IMR-90 (cell line): ENCODE measurements around the gene ADGRL1. TPM values are rescaled to one million over a fixed set of nuclear protein-coding genes. Genes with fewer than 3 reads are reported as not detected.

Source experiments
- ATAC-seq: fragments of 200-7000 bp; cut with Tn5 transposase; 2 replicates; pipeline ENCODE4 v1.9.1; 2020; ENCODE audit warnings: low read depth, mild to moderate bottlenecking, moderate library complexity
- BruUV-seq: library from RNA; stranded (reverse); fragments of 400-500 nt; replicated peaks from 2 replicates; lab custom pipeline; 2021; lab: Mats Ljungman, UMichigan
- CTCF ChIA-PET: fragments of 300-600 bp; formaldehyde crosslinking; extraction: SDS; loops from one replicate; lab custom pipeline; 2021; ENCODE audit warnings: antibody characterized with exemption; lab: Yijun Ruan, JAX
- POLR2A ChIA-PET: fragments of 300-600 bp; sonication (Branson Sonifier 250); formaldehyde crosslinking; loops from one replicate; lab custom pipeline; 2022; ENCODE audit warnings: antibody characterized with exemption; ENCODE audit not compliant: unreplicated experiment; lab: Charles Lee
- DNase-seq: peaks from one replicate; pipeline ENCODE4 v3.0.0; 2013
- H2AFZ ChIP-seq: replicated peaks from 2 replicates; pipeline ENCODE3; 2013; ENCODE audit warnings: low read length, mild to moderate bottlenecking; ENCODE audit not compliant: poor library complexity
- H2AK5ac ChIP-seq: 2 replicates; pipeline ENCODE4 v1.6.1; 2013; ENCODE audit warnings: low read depth, low read length, inconsistent platforms
- H2AK9ac ChIP-seq: replicated peaks from 2 replicates; pipeline ENCODE3; 2013; ENCODE audit warnings: mild to moderate bottlenecking, low read depth, low read length, moderate library complexity; ENCODE audit not compliant: poor library complexity
- H2BK120ac ChIP-seq: 2 replicates; pipeline ENCODE4 v1.6.1; 2013; ENCODE audit warnings: low read depth, low read length, inconsistent platforms
- H2BK15ac ChIP-seq: 3 replicates; pipeline ENCODE4 v1.6.1; 2013; ENCODE audit warnings: low read depth, low read length, inconsistent platforms
- H2BK20ac ChIP-seq: 2 replicates; pipeline ENCODE4 v1.6.1; 2013; ENCODE audit warnings: low read depth, mild to moderate bottlenecking, inconsistent platforms, low read length, moderate library complexity
- H2BK5ac ChIP-seq: 2 replicates; pipeline ENCODE4 v1.6.1; 2013; ENCODE audit warnings: mild to moderate bottlenecking, low read depth, low read length, inconsistent platforms; ENCODE audit not compliant: poor library complexity, severe bottlenecking
- H3K14ac ChIP-seq: replicated peaks from 2 replicates; pipeline ENCODE4 v1.6.1; 2013; ENCODE audit warnings: low read depth, low read length, inconsistent platforms
- H3K18ac ChIP-seq: 2 replicates; pipeline ENCODE4 v1.6.1; 2013; ENCODE audit warnings: low read depth, low read length, control low read depth
- H3K23ac ChIP-seq: 2 replicates; pipeline ENCODE4 v1.6.1; 2013; ENCODE audit warnings: low read depth, low read length, inconsistent platforms
- H3K27ac ChIP-seq: 2 replicates; pipeline ENCODE4 v1.5.1; 2013; ENCODE audit warnings: mild to moderate bottlenecking, control low read depth, low read length; ENCODE audit not compliant: insufficient read depth
- H3K27me3 ChIP-seq: 2 replicates; pipeline ENCODE4 v1.6.1; 2013; ENCODE audit warnings: low read length; ENCODE audit not compliant: control insufficient read depth, insufficient read depth
- H3K36me3 ChIP-seq: 2 replicates; pipeline ENCODE4 v1.6.1; 2013; ENCODE audit warnings: low read length, mixed read lengths; ENCODE audit not compliant: control insufficient read depth, insufficient read depth
- H3K4ac ChIP-seq: 2 replicates; pipeline ENCODE4 v1.6.1; 2013; ENCODE audit warnings: low read depth, low read length, inconsistent platforms
- H3K4me1 ChIP-seq: 2 replicates; pipeline ENCODE4 v1.6.1; 2013; ENCODE audit warnings: low read length, mixed read lengths; ENCODE audit not compliant: control insufficient read depth, insufficient read depth
- H3K4me2 ChIP-seq: 2 replicates; pipeline ENCODE4 v1.6.1; 2013; ENCODE audit warnings: low read depth, mild to moderate bottlenecking, control low read depth, low read length, moderate library complexity
- H3K4me3 ChIP-seq: 2 replicates; pipeline ENCODE4 v1.5.1; 2013; ENCODE audit warnings: low read depth, mild to moderate bottlenecking, control low read depth, low read length, moderate library complexity; ENCODE audit not compliant: insufficient read depth
- H3K56ac ChIP-seq: 2 replicates; pipeline ENCODE4 v1.6.1; 2013; ENCODE audit warnings: low read length, inconsistent platforms; ENCODE audit not compliant: insufficient read depth; ENCODE audit errors: extremely low read depth
- H3K79me1 ChIP-seq, 2 experiments: 2 replicates each; pipeline ENCODE4 v1.6.1; 2013; ENCODE audit warnings: low read length in 2 of 2, inconsistent platforms in 1 of 2, low read depth in 1 of 2
- H3K9ac ChIP-seq: 2 replicates; pipeline ENCODE4 v1.6.1; 2013; ENCODE audit warnings: low read depth, low read length, control low read depth
- H3K9me1 ChIP-seq: 2 replicates; pipeline ENCODE4 v1.6.1; 2013; ENCODE audit warnings: low read length, inconsistent platforms; ENCODE audit not compliant: insufficient read depth
- H3K9me3 ChIP-seq: 2 replicates; pipeline ENCODE4 v1.6.1; 2013; ENCODE audit warnings: low read length; ENCODE audit not compliant: control insufficient read depth, insufficient read depth
- H4K20me1 ChIP-seq: 2 replicates; pipeline ENCODE4 v1.6.1; 2013; ENCODE audit warnings: low read length, inconsistent platforms; ENCODE audit not compliant: insufficient read depth
- H4K5ac ChIP-seq: 2 replicates; pipeline ENCODE4 v1.6.1; 2013; ENCODE audit warnings: mild to moderate bottlenecking, low read depth, low read length, control low read depth
- H4K8ac ChIP-seq, 2 experiments: 2 replicates each; pipeline ENCODE4 v1.6.1; 2013; ENCODE audit warnings: low read depth in 2 of 2, low read length in 2 of 2, control low read depth in 1 of 2, inconsistent platforms in 1 of 2
- H4K91ac ChIP-seq: 2 replicates; pipeline ENCODE4 v1.6.1; 2013; ENCODE audit warnings: low read depth, low read length, inconsistent platforms; ENCODE audit not compliant: insufficient read depth
- BHLHE40 ChIP-seq: fragments of 150-350 bp; IDR thresholded peaks from 2 replicates; pipeline ENCODE4 v1.6.1; 2016; ENCODE audit warnings: mild to moderate bottlenecking, low read depth, low read length
- CEBPB ChIP-seq: IDR thresholded peaks from 2 replicates; pipeline ENCODE4 v1.6.1; 2012; ENCODE audit warnings: low read depth, low read length, improper control_type of control experiment
- CHD1 ChIP-seq: IDR thresholded peaks from 2 replicates; pipeline ENCODE4 v1.6.1; 2012; ENCODE audit warnings: low read depth, low read length, improper control_type of control experiment
- CTCF ChIP-seq: conservative IDR thresholded peaks from 2 replicates; pipeline ENCODE4 v1.5.1; 2012; ENCODE audit warnings: mild to moderate bottlenecking, low read depth, low read length, improper control_type of control experiment
- ELK1 ChIP-seq: fragments of 150-350 bp; IDR thresholded peaks from 2 replicates; pipeline ENCODE4 v1.6.1; 2016; ENCODE audit warnings: low read depth, mild to moderate bottlenecking, low read length, moderate library complexity, borderline replicate concordance
- FOS ChIP-seq: fragments of 150-350 bp; IDR thresholded peaks from 2 replicates; pipeline ENCODE4 v1.6.1; 2016; ENCODE audit warnings: low read depth, low read length
- MAFK ChIP-seq: IDR thresholded peaks from 2 replicates; pipeline ENCODE4 v1.6.1; 2012; ENCODE audit warnings: low read depth, low read length, improper control_type of control experiment
- MAZ ChIP-seq: IDR thresholded peaks from 2 replicates; pipeline ENCODE4 v1.6.1; 2012; ENCODE audit warnings: low read depth, mild to moderate bottlenecking, low read length, improper control_type of control experiment, moderate library complexity, borderline replicate concordance
- MXI1 ChIP-seq: IDR thresholded peaks from 2 replicates; pipeline ENCODE4 v1.6.1; 2012; ENCODE audit warnings: low read depth, mild to moderate bottlenecking, low read length, moderate library complexity, borderline replicate concordance
- NFE2L2 ChIP-seq: fragments of 150-350 bp; IDR thresholded peaks from 2 replicates; pipeline ENCODE4 v1.6.1; 2016; ENCODE audit warnings: low read depth, mild to moderate bottlenecking, low read length
- POLR2A ChIP-seq: IDR thresholded peaks from 2 replicates; pipeline ENCODE4 v1.6.1; 2012; ENCODE audit warnings: mild to moderate bottlenecking, low read depth, low read length
- RAD21 ChIP-seq: IDR thresholded peaks from 2 replicates; pipeline ENCODE4 v1.6.1; 2012; ENCODE audit warnings: low read length, improper control_type of control experiment
- RCOR1 ChIP-seq: IDR thresholded peaks from 2 replicates; pipeline ENCODE4 v1.6.1; 2012; ENCODE audit warnings: mild to moderate bottlenecking, low read length, improper control_type of control experiment; ENCODE audit not compliant: insufficient replicate concordance
- RFX5 ChIP-seq: IDR thresholded peaks from 2 replicates; pipeline ENCODE4 v1.8.0; 2012; ENCODE audit warnings: low read depth, mild to moderate bottlenecking, low read length, moderate library complexity
- SMC3 ChIP-seq: fragments of 150-350 bp; IDR thresholded peaks from 2 replicates; pipeline ENCODE4 v1.6.1; 2016; ENCODE audit warnings: low read depth, mild to moderate bottlenecking, antibody characterized with exemption, low read length, moderate library complexity
- USF2 ChIP-seq: fragments of 150-350 bp; IDR thresholded peaks from 2 replicates; pipeline ENCODE4 v1.6.1; 2017; ENCODE audit warnings: mild to moderate bottlenecking, antibody characterized with exemption, low read length, low read depth
- WGBS, 2 experiments: methylation state at CpG; one replicate each; pipeline versions ENCODE4 v1.1.5 to v1.1.7; 2013; ENCODE audit warnings: missing lambda C conversion rate in 2 of 2; ENCODE audit not compliant: insufficient read length in 1 of 2; ENCODE audit errors: extremely low coverage in 2 of 2; 5-methylcytosine and 5-hydroxymethylcytosine counted together
- dilution Hi-C: fragments of 300-500 bp; cut with HindIII; formaldehyde crosslinking; loops from one replicate; pipeline ENCODE4 v1.14.3; 2018; ENCODE audit warnings: low sequenced_read_pairs; ENCODE audit not compliant: unreplicated experiment
- in situ Hi-C: fragments of 300-500 bp; cut with MboI; formaldehyde crosslinking; loops from 3 replicates; pipeline ENCODE4 v1.14.3; 2019; ENCODE audit warnings: low sequenced_read_pairs, inconsistent platforms, mixed read lengths
- intact Hi-C: fragments of 100-400 bp; cut with micrococcal nuclease; formaldehyde crosslinking; loops from 2 replicates; pipeline ENCODE4 v1.10.0; 2022
- polyA plus RNA-seq, 3 experiments: library from polyadenylated mRNA; depleted of rRNA; stranded (reverse); fragments of >200 nt; gene quantifications; 2 replicates each; pipeline ENCODE4 v1.2.3, GENCODE V29; 2012; ENCODE audit warnings: low replicate concordance in 1 of 3
- total RNA-seq: library from RNA; depleted of rRNA; stranded (reverse); fragments of >200 nt; gene quantifications from 2 replicates; pipeline ENCODE4 v1.2.3, GENCODE V29; 2012

The ADGRL1 gene
- total and polyA plus RNA-seq, 2 of the 4 experiments (the other 2 are of a cell fraction) = 0.72 to 2.2 TPM

GRCh38 chr19:14181906-14182305 is 24.1 kb downstream of the ADGRL1 start:
- ATAC-seq (no peak), DNase-seq (no peak)
- H2BK15ac ChIP-seq = no peak overlapping the region
- no peaks in the 10 kb centered on the region for H3K9me1 ChIP-seq
- H3K4me2 ChIP-seq = no peak overlapping the region
- H3K14ac ChIP-seq = no peak overlapping the region
- H2AK5ac ChIP-seq = no peak overlapping the region
- no TSS peak for BruUV-seq
- no peaks in the 10 kb centered on the region for H3K36me3 ChIP-seq
- H3K4me3 ChIP-seq = no peak overlapping the region
- no CpG with 5 or more reads among the region's 6 CpGs for WGBS, 2 experiments
- no peaks in the 10 kb centered on the region for H3K27me3 ChIP-seq
- dilution Hi-C loops (no loop called here), intact Hi-C loops (no loop called here), in situ Hi-C loops (no loop called here)
- no peak overlapping the region for H4K5ac ChIP-seq
- no peak overlapping the region for H3K23ac ChIP-seq
- H4K20me1 ChIP-seq = no peaks in the 10 kb centered on the region
- no peak overlapping the region for H3K56ac ChIP-seq
- no peaks in the 10 kb centered on the region for H3K4me1 ChIP-seq
- no peak overlapping the region for H2AFZ ChIP-seq
- no peak overlapping the region for H3K27ac ChIP-seq
- ChIA-PET POLR2A (no interaction called here), CTCF (no interaction called here)
- no peaks in the 10 kb centered on the region for H3K9me3 ChIP-seq
- TF ChIP-seq CHD1 = no peak
- TF ChIP-seq POLR2A = no peak
- TF ChIP-seq NFE2L2 = no peak
- TF ChIP-seq RAD21 = no peak
- no peak for TF ChIP-seq FOS
- TF ChIP-seq MAFK = no peak
- no peak for TF ChIP-seq MXI1
- no peak for TF ChIP-seq MAZ
- no peak for TF ChIP-seq CEBPB
- no peak for TF ChIP-seq SMC3
- TF ChIP-seq RCOR1 = no peak
- no peak for TF ChIP-seq BHLHE40
- no peak for TF ChIP-seq USF2
- TF ChIP-seq ELK1 = no peak
- no peak for TF ChIP-seq CTCF
- no peak for TF ChIP-seq RFX5
- H2AK9ac ChIP-seq = no peak overlapping the region
- H2BK20ac ChIP-seq = no peak overlapping the region
- H3K79me1 ChIP-seq = no peaks in the 10 kb centered on the region
- no peak overlapping the region for H2BK5ac ChIP-seq
- no peak overlapping the region for H3K18ac ChIP-seq
- no peak overlapping the region for H4K8ac ChIP-seq
- H4K91ac ChIP-seq = no peak overlapping the region
- no peak overlapping the region for H2BK120ac ChIP-seq
- H3K9ac ChIP-seq = no peak overlapping the region
- H3K4ac ChIP-seq = no peak overlapping the region
